Trophoblast cell (in vitro differentiated cells and primary cell): Measurements from ENCODE around the gene REEP3.
"Not testable (repeated sequence)": the region's sequence is repeated elsewhere in the genome, so short reads cannot be mapped to it uniquely, and the experiment has no call there.

Experiments
- DNase-seq, 2 donors: peaks; one replicate each; pipeline ENCODE4 v3.0.0-alpha.2; 2016
- H2AFZ ChIP-seq: 2 replicates; pipeline ENCODE4 v1.6.1; 2013; ENCODE audit warnings: low read length, moderate library complexity, mild to moderate bottlenecking; ENCODE audit not compliant: insufficient read depth, poor library complexity
- H2AK5ac ChIP-seq: 2 replicates; pipeline ENCODE4 v1.6.1; 2013; ENCODE audit warnings: mild to moderate bottlenecking, low read length
- H2BK120ac ChIP-seq: 2 replicates; pipeline ENCODE4 v1.6.1; 2013; ENCODE audit warnings: low read length, mild to moderate bottlenecking, moderate library complexity; ENCODE audit not compliant: insufficient read depth, poor library complexity
- H2BK12ac ChIP-seq: 2 replicates; pipeline ENCODE4 v1.6.1; 2013; ENCODE audit warnings: mild to moderate bottlenecking, low read length, moderate library complexity
- H2BK5ac ChIP-seq: 2 replicates; pipeline ENCODE4 v1.6.1; 2013; ENCODE audit warnings: low read length, low read depth, moderate library complexity, mild to moderate bottlenecking; ENCODE audit not compliant: poor library complexity
- H3K14ac ChIP-seq: 2 replicates; pipeline ENCODE4 v1.6.1; 2013; ENCODE audit warnings: mild to moderate bottlenecking, low read length
- H3K18ac ChIP-seq: 2 replicates; pipeline ENCODE4 v1.6.1; 2013; ENCODE audit warnings: mild to moderate bottlenecking, low read length
- H3K23ac ChIP-seq: 2 replicates; pipeline ENCODE4 v1.6.1; 2013; ENCODE audit warnings: low read length
- H3K27ac ChIP-seq: 2 replicates; pipeline ENCODE4 v1.5.1; 2013; ENCODE audit warnings: low read depth, mild to moderate bottlenecking, inconsistent platforms, low read length, moderate library complexity
- H3K27me3 ChIP-seq: 2 replicates; pipeline ENCODE4 v1.6.1; 2013; ENCODE audit warnings: inconsistent platforms, mild to moderate bottlenecking, low read length, moderate library complexity; ENCODE audit not compliant: insufficient read depth
- H3K36me3 ChIP-seq, 2 experiments: 1 replicate in 1 of 2; 2 replicates in 1 of 2; pipeline ENCODE4 v1.6.1; 2013; ENCODE audit warnings: low read length in 2 of 2, mild to moderate bottlenecking in 2 of 2, moderate library complexity in 1 of 2; ENCODE audit not compliant: insufficient read depth in 2 of 2, control insufficient read depth in 1 of 2
- H3K4ac ChIP-seq: 2 replicates; pipeline ENCODE4 v1.6.1; 2013; ENCODE audit warnings: low read depth, mild to moderate bottlenecking, low read length, moderate library complexity
- H3K4me1 ChIP-seq, 2 experiments: 1 replicate in 1 of 2; 2 replicates in 1 of 2; pipeline ENCODE4 v1.6.1; 2013; ENCODE audit warnings: low read length in 2 of 2, mild to moderate bottlenecking in 2 of 2, moderate library complexity in 1 of 2; ENCODE audit not compliant: insufficient read depth in 2 of 2, control insufficient read depth in 1 of 2
- H3K4me2 ChIP-seq: 2 replicates; pipeline ENCODE4 v1.6.1; 2013; ENCODE audit warnings: inconsistent platforms, mild to moderate bottlenecking, low read length, moderate library complexity
- H3K4me3 ChIP-seq: 2 replicates; pipeline ENCODE4 v1.5.1; 2013; ENCODE audit warnings: mild to moderate bottlenecking, low read depth, low read length, inconsistent platforms
- H3K79me1 ChIP-seq: one replicate; pipeline ENCODE4 v1.6.1; 2013; ENCODE audit warnings: low read length
- H3K79me2 ChIP-seq: 2 replicates; pipeline ENCODE4 v1.6.1; 2013; ENCODE audit warnings: low read length, mild to moderate bottlenecking; ENCODE audit not compliant: control insufficient read depth, insufficient read depth, poor library complexity
- H3K9ac ChIP-seq: 2 replicates; pipeline ENCODE4 v1.6.1; 2013; ENCODE audit warnings: mild to moderate bottlenecking, low read length
- H3K9me3 ChIP-seq: 2 replicates; pipeline ENCODE4 v1.6.1; 2013; ENCODE audit warnings: low read depth, mild to moderate bottlenecking, control low read depth, inconsistent platforms, low read length; ENCODE audit not compliant: insufficient read depth
- H4K12ac ChIP-seq: 2 replicates; pipeline ENCODE4 v1.6.1; 2013; ENCODE audit warnings: low read depth, mild to moderate bottlenecking, low read length, moderate library complexity
- H4K8ac ChIP-seq: 2 replicates; pipeline ENCODE4 v1.6.1; 2013; ENCODE audit warnings: low read depth, mild to moderate bottlenecking, low read length, moderate library complexity
- H4K91ac ChIP-seq: one replicate; pipeline ENCODE4 v1.6.1; 2013; ENCODE audit warnings: low read depth, mild to moderate bottlenecking, low read length, moderate library complexity
- WGBS: extraction: QIAGEN DNeasy Blood & Tissue Kit; methylation state at CpG from one replicate; pipeline ENCODE4 v1.1.7; 2013; ENCODE audit warnings: missing lambda C conversion rate; ENCODE audit not compliant: insufficient read length, insufficient coverage; ENCODE audit errors: extremely low coverage; 5-methylcytosine and 5-hydroxymethylcytosine counted together

REEP3 gene

DNA sequence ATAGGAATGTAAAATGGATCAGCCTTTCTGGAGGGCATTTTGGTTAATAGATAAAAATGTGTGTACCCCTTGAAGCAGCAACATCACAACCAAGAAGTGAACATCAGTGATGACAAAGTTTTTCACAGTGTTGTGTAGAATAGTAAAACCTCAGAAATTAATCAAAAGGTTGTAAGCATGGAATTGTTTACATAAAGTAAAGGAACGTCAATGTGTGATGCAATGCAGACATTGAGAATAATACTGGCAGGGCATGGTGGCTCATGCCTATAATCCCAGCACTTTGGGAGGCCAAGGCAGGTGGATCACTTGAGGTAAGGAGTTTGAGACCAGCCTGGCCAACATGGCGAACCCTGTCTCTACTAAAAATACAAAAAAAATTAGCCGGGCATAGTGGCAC lies 43.5 kb downstream of the REEP3 start:
- not testable (repeated sequence) for H3K79me1 ChIP-seq, H4K91ac ChIP-seq, H3K14ac ChIP-seq, H3K9ac ChIP-seq, H3K4me3 ChIP-seq, H2BK5ac ChIP-seq, H3K79me2 ChIP-seq, H2BK12ac ChIP-seq, H3K4me1 ChIP-seq, H2AK5ac ChIP-seq, H4K8ac ChIP-seq, H3K9me3 ChIP-seq, H3K23ac ChIP-seq, H3K4ac ChIP-seq, DNase-seq, H2BK120ac ChIP-seq, H3K27ac ChIP-seq, H3K27me3 ChIP-seq, H3K18ac ChIP-seq, H3K4me2 ChIP-seq, H3K36me3 ChIP-seq, H4K12ac ChIP-seq, H2AFZ ChIP-seq
- WGBS = no CpG with 5 or more reads among the region's 3 CpGs

DNA sequence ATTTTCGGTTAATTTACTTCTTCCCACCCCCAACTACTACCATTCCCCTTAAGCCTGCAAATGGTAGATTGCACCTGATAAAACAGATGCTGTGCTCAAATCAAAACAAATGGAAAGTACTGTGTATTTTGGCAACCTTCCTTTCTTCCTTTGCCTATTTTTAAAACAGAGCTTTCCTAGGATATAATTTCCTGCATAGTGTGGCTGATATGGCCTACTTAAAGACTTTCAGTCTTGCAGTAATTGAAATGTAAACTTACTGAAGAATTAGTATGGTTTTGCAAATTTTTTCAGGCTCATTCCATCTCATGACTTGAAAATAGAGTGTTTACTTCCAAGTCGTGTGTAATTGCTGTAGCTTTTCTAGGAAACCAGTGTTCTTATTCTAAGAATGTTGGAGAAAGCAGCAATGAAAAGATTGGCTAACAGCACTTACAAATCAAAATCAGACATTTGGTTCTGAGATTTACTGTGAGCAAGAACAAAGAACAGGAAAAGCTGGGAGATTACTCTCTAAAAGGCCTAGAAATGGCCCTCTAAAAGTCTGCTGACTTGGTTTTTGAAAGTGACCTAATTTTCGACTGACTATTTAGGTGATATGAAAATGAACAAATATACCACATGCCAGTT lies 52.0 kb downstream of the REEP3 start:
- H3K9ac ChIP-seq = no peak overlapping the region
- H3K27me3 ChIP-seq = no peaks in the 10 kb centered on the region
- no peaks in the 10 kb centered on the region for H3K9me3 ChIP-seq
- no peaks in the 10 kb centered on the region for H3K4me1 ChIP-seq
- no peak overlapping the region for H3K23ac ChIP-seq
- H2BK5ac ChIP-seq = no peak overlapping the region
- H3K14ac ChIP-seq = no peak overlapping the region
- no peak overlapping the region for H3K4me2 ChIP-seq
- DNase-seq = no peak
- no peaks in the 10 kb centered on the region for H3K79me1 ChIP-seq
- WGBS = no CpG with 5 or more reads among the region's 3 CpGs
- H2AK5ac ChIP-seq = no peak overlapping the region
- H4K12ac ChIP-seq = no peak overlapping the region
- no peak overlapping the region for H3K4me3 ChIP-seq
- H4K91ac ChIP-seq = no peak overlapping the region
- H3K18ac ChIP-seq = no peak overlapping the region
- no peak overlapping the region for H3K27ac ChIP-seq
- no peak overlapping the region for H2BK12ac ChIP-seq
- H3K79me2 ChIP-seq = no peaks in the 10 kb centered on the region
- no peak overlapping the region for H2AFZ ChIP-seq
- peaks cover 4% of the 10 kb centered on the region in 2 experiments for H3K36me3 ChIP-seq
- no peak overlapping the region for H4K8ac ChIP-seq
- no peak overlapping the region for H2BK120ac ChIP-seq
- H3K4ac ChIP-seq = no peak overlapping the region

DNA sequence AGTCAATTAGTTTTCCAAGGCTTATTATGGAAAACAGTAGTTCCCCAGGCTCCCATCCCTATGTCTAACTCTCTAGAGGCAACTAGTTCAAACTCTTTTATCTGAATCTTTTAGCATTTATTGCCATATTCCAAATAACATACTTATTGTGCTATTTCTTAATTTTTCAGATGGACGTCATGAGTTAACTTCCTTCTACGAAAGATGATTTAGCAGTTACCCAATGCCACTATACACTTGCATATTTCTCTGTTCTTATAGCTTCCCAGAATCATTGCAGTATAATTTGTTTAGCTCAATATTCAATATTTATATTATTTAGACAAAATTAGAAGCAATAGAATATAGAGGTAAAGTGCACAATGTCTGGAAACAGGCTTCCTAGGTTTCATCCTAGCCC lies 52.8 kb downstream of the REEP3 start:
- Histone ChIP-seq H3K4me2 (no peak overlapping the region), H2AK5ac (no peak overlapping the region), H3K23ac (no peak overlapping the region), H4K12ac (no peak overlapping the region), H3K14ac (no peak overlapping the region), H3K4me3 (no peak overlapping the region), H4K8ac (no peak overlapping the region), H3K79me2 (no peaks in the 10 kb centered on the region), H3K18ac (no peak overlapping the region), H2BK120ac (no peak overlapping the region), H2AFZ (no peak overlapping the region), H4K91ac (no peak overlapping the region), H3K4me1 (no peaks in the 10 kb centered on the region), H3K27me3 (no peaks in the 10 kb centered on the region), H3K4ac (no peak overlapping the region), H2BK5ac (no peak overlapping the region), H3K9me3 (no peaks in the 10 kb centered on the region), H3K9ac (no peak overlapping the region), H3K79me1 (no peaks in the 10 kb centered on the region), H3K27ac (no peak overlapping the region), H3K36me3 (peaks cover 2 to 4% of the 10 kb centered on the region in 2 experiments), H2BK12ac (no peak overlapping the region)
- no peak for DNase-seq
- WGBS = no CpG with 5 or more reads among the region's 2 CpGs

DNA sequence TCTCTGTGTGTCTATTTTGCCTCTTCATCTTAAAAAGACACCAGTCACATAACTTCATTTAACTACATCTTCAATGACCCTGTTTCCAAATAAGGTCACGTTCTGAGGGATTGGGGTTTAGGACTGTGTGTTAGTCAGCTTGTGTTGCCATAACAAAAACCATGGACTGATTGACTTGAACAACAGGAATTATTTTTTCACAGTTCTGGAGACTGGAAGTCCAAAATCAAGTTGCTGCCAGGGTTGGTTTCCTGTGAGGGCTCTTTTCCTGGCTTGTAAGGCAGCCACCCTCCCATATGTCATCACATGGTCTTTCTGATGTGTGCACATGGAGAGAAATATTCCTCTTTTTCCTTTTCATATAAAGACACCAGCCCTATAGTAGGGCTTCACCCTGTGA lies 55.3 kb downstream of the REEP3 start:
- H3K9ac ChIP-seq = no peak overlapping the region
- H3K4me1 ChIP-seq = no peaks in the 10 kb centered on the region
- H3K27me3 ChIP-seq = no peaks in the 10 kb centered on the region
- H2BK120ac ChIP-seq = no peak overlapping the region
- no peak overlapping the region for H4K91ac ChIP-seq
- no peak overlapping the region for H4K12ac ChIP-seq
- H2BK12ac ChIP-seq = no peak overlapping the region
- H4K8ac ChIP-seq = no peak overlapping the region
- H3K18ac ChIP-seq = no peak overlapping the region
- no peak overlapping the region for H3K27ac ChIP-seq
- H3K4ac ChIP-seq = no peak overlapping the region
- no peak overlapping the region for H2AK5ac ChIP-seq
- H2AFZ ChIP-seq = no peak overlapping the region
- no peak overlapping the region for H3K14ac ChIP-seq
- no peak overlapping the region for H3K4me2 ChIP-seq
- H3K4me3 ChIP-seq = no peak overlapping the region
- peaks cover 2% of the 10 kb centered on the region in 2 experiments for H3K36me3 ChIP-seq
- no peaks in the 10 kb centered on the region for H3K79me1 ChIP-seq
- WGBS = no CpG with 5 or more reads among the region's 1 CpG
- H3K79me2 ChIP-seq = no peaks in the 10 kb centered on the region
- no peak overlapping the region for H2BK5ac ChIP-seq
- DNase-seq = no peak
- H3K23ac ChIP-seq = no peak overlapping the region
- no peaks in the 10 kb centered on the region for H3K9me3 ChIP-seq
